ENCODE measurements around the gene SPEG.

SPEG gene

DNA sequence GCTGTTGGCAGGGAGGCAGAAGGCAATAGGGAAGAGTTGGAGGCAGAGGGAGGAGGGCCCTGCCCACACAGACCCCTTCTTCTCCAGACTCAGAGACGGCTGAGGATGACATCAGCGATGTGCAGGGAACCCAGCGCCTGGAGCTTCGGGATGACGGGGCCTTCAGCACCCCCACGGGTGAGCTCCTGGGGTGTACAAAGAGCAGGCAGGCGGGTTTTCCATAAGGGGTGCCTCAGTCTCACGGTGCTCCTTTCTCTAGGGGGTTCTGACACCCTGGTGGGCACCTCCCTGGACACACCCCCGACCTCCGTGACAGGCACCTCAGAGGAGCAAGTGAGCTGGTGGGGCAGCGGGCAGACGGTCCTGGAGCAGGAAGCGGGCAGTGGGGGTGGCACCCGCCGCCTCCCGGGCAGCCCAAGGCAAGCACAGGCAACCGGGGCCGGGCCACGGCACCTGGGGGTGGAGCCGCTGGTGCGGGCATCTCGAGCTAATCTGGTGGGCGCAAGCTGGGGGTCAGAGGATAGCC is 10.0 kb downstream of the SPEG start:
- DNase-seq = peak; percentile 56

DNA sequence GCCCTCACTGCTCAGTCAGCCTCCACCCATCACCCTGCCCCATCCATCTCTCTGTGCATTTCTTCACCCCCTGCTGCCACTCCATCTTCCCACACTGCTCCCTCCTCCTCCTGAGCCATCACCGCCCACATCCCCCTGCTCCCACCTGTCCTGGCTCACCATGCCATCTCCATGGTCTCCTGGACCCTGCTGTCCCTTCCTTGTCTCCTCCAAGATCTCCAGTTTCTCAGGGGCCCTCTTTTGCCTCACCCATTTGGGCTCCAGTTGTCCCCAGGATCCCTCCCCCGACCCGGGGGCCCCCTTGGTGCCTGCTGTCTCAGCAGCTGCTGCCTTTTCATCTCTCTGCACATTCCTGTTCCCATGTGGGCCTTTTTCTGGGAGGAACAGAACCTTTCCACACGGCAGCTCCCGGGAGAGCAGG is 10.6 kb downstream of the SPEG start:
- peak; percentile 51 for DNase-seq

DNA sequence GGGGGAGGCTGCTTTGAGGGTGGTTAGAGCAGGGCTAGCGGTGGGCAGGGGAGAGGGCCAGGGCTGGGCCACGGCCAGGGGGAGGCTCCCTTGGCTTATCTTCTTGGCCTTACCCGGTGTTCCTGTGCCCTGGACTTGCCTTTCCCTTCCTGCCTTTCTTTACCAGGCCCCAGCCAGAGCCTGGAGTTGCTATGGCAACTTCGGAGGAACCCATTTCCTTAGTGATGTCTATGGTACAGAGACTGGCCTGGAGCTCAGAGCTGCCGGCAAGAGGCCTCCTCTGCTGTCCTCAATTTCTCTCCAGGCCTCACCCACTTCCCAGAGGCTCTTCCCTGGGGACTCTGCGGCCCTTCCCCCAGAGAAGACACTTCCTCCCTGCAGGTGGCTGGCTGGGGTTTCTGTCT is 11.5 kb downstream of the SPEG start:
- DNase-seq = peak; percentile 47

DNA sequence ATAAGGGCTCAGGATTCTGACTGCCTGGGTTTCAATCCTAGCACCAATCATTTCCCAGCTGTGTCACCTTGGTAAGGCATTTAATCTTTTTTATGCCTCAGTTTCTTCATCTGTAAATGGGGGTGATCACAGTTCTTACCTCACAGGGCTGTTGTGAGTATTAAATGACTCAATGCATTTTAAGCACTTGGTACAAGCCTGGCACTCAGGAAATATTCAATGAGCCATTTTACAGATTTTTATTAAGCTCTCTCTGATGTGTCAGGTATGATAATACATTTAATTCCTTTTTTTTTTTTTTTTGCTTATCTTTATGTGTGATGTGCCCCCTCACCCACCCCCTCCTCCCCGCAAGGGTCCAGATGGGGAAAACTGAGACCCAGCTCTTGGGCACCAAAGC is 12.0 kb downstream of the SPEG start:
- DNase-seq = no peak

DNA sequence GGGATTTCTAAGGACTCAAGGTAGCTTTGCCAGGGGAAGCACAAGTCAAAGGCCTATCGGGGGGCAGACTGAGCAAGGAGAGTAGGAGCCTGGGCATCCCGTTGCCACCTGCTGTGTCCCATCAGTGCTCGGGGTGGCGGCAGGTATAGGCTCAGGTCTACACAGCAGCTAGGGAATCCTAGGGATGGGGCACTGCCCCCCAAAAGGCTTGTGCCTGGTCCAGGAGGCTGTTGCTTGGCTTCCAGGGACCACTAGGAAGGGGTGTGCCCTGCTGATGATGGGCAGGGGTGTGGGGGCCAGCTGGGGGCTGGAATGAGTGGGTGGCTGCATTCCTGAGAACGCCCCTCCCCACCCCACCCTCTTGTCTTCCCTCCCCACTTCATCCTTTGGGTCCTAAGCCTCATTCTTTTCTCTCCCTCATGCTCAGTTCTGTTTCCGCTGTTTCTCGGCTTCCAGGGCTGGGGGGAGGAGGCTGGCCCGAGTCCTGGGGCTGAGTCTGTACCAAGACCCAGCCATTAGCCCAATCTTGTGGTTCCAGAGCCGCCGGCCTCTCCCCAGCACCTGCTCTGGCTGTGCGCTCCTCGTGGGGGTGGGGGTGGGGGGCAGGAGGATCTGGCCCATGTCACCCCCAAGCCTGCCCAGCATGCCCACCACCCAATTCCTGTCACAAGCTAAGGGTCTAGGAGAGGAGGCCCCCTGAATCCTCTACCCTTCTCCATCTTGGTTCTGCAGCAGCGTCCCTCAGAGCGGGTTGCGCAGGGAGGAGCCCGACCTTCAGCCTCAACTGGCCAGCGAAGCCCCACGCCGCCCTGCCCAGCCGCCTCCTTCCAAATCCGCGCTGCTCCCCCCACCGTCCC is 12.8 kb downstream of the SPEG start:
- no peak for DNase-seq

DNA sequence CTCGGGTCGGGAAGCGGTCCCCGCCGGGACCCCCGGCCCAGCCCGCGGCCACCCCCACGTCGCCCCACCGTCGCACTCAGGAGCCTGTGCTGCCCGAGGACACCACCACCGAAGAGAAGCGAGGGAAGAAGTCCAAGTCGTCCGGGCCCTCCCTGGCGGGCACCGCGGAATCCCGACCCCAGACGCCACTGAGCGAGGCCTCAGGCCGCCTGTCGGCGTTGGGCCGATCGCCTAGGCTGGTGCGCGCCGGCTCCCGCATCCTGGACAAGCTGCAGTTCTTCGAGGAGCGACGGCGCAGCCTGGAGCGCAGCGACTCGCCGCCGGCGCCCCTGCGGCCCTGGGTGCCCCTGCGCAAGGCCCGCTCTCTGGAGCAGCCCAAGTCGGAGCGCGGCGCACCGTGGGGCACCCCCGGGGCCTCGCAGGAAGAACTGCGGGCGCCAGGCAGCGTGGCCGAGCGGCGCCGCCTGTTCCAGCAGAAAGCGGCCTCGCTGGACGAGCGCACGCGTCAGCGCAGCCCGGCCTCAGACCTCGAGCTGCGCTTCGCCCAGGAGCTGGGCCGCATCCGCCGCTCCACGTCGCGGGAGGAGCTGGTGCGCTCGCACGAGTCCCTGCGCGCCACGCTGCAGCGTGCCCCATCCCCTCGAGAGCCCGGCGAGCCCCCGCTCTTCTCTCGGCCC is 13.6 kb downstream of the SPEG start:
- no peak for DNase-seq

DNA sequence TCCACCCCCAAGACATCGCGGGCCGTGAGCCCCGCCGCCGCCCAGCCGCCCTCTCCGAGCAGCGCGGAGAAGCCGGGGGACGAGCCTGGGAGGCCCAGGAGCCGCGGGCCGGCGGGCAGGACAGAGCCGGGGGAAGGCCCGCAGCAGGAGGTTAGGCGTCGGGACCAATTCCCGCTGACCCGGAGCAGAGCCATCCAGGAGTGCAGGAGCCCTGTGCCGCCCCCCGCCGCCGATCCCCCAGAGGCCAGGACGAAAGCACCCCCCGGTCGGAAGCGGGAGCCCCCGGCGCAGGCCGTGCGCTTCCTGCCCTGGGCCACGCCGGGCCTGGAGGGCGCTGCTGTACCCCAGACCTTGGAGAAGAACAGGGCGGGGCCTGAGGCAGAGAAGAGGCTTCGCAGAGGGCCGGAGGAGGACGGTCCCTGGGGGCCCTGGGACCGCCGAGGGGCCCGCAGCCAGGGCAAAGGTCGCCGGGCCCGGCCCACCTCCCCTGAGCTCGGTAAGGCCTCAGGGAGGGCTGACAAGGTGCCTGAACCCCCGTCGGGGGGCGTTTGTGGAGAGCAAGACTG is 14.2 kb downstream of the SPEG start:
- no peak for DNase-seq

DNA sequence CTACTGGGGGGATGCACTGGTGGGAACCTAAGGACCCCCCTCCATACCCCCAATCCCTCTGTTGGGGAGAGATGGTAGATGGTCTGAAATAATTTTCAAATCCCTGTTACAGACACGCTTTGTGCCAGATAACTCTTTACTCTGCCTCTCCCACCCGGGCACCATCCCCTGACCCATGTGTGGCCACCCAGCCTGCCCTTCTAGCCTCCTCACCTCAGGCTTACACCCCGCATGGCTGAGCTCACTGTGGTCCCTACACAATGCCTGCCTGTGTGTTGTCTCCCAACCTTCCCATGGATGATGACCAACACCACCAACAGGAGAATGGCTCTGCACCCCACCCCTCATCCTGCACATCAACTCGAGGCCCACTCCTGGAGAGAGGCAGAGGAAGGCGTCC is 15.0 kb downstream of the SPEG start:
- no peak for DNase-seq

- DNase-seq = peak; percentile 31
Observed at GRCh38 chr2:219451661-219452360, 17.2 kb downstream of the SPEG start.

DNA sequence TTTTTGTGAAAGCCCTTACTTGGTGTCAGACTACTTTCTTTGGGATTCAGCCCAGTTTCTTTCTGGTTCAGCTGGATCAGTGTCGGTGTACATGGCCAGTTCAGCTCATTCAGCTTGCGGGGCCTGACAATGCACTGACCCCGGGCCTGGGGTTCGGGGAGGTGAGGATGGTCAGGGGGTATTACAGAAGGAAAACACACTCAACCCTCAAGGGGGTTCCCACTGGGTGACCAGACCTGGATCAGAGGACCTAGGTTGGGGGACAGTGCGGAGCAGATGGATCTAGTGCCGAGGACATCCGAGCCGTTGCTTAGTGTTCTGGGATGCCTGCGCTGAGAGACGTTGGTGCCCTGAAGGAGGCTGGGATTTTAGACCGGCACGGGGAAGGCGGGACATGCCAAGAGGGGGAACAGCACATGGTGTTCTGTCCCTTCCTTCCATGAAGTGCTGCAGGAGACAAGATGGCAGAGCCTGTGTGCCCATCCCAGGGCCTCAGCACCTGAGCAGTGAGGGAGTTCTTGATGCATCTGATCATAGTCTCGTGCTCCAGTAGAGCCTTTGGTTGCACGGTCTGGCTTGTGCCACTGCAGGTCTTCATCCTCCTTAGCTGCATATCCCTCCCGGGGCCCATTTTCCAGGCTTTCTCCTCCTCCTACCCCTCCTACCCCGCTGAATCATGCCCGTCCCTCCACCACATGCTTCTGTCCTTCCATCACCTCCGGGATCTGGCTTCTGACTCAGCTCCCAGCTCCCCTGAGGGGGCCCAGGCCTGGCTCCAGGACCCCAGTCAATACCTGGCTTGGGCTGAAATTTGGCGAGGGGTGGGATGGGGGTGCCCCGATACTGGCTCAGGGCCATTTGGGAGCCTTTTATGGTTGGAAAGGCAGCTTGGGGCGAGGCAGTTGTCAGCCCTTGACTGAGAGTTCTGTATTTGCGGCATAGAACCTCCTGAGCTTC is 18.0 kb downstream of the SPEG start:
- DNase-seq = peak; percentile 85

DNA sequence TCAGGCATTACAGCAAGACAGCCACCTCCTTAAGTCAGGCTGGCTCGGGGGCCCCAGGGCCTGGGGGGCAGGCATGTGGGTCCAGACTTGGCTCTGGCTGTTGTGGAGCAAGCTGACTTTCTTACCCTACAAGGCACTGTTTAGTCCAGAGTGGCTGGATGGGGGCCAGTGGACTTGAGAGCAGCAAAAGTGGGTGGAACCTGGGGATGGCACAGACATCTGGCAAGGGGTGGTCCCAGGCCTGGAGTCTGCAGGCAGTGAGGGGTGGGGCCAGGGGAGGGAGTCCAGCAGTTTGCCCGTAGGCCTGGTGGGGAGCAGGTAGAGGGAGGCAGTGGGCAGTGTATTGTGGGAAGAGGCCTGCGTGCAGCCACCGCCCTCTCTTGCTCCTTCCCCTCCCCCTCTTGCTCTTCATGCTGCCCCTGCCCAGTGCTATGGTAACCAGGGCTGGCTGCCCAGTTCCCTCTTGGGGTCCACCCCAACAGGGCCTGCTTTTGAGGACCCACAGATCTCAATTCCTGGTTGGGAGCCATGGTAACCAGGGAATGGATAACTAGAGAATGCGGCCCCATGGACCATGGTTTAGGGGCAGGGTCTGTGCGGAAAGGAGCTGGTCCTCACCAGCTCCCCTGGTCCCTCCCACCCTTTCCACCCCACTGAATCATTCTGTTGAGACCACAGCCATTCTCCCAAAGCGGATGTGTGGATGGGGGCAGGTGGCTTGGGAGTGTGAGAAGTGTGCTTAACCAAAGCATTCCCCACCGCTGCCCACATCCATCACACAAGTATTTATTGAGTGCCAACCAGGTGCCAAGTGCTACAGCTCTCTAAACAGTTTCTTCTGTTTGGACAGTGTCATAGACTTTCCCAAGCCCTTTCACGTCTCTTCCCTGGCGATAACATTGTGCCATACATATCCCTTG is 19.3 kb downstream of the SPEG start:
- DNase-seq = peak; percentile 96

- no peak for DNase-seq
Observed at GRCh38 chr2:219455581-219455980, 20.9 kb downstream of the SPEG start.

DNA sequence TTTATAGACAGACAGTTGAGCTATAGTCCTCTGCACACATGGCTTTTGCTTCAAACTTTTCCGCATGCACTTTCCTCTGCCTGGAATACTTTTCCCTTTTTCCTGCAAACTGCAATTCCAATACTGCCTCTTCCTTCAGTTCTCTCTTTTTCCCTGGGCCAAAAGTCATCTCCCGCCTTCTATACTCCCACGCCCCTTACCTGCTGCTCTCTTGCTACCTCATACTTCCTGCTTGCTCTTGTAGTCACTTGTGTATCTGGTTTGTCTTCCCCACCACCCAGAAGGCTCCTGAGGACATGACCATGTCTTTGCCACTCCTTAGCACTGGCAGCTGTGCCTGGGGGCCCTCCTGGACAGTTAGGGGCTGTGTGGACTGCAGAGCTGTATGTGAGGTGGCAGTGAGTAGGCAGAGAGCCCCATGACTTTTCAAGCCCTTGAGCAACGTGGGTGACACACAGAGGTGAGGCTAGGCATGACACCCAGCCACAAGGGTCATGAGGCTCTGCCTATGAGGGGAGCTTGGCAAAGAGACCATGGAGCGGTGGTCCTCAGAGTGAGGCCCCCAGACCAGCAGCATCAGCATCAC is 23.2 kb downstream of the SPEG start:
- DNase-seq = no peak

GRCh38 chr2:219458996-219459395 is 24.4 kb downstream of the SPEG start:
- no peak for DNase-seq

GRCh38 chr2:219459460-219460311 is 25.0 kb downstream of the SPEG start:
- DNase-seq = no peak

DNA sequence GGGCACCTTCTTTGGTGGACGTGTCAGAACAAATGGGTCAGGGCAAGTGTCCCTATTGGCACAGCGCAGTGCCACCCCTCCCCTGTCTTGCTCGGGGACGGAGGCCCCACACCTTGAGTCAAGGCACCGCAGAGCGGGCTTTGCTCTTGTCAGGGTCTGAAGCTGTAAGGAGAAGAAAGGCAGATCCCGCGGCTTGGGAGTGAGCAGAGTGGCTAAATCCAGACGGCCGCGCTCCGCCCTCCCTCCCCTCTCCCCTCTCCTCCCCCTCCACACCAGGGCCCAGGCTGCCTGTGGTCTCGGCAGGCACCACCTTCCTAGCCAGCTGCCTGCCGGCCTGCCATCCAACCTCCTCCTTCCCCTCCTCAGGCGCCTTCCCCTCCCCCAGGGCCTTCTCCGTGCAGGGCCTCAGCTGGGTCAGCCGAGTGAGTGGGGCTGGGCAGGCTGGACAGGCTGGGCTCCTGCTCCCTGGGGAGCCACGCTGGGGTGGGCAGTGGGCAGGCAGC is 25.8 kb downstream of the SPEG start:
- DNase-seq = peak; percentile 52

DNA sequence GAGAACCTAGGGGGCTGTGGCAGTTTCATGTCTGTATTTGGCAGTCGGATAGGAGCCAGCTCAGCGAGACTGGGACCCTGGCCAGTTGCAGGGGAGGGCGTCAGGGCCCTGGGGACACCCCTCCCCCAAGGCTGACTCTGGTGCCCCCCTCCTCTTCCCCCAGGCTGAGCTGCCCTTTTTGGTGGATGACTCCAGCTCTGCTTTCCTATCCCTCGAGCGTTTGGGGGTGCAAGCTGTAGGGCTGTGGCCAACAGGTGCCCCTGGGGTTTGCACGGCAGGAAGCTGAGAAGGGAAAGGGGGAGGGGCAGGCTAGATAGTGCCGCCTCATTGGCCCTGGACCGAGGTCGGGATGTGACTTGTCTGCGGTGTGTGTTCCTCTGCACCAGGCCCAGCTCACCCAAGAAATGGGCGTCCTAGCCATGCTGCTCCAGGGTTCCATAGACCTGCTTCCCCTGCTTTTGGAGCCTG is 26.4 kb downstream of the SPEG start:
- DNase-seq = no peak

GRCh38 chr2:219461669-219462068 is 27.0 kb downstream of the SPEG start:
- DNase-seq = no peak

GRCh38 chr2:219462349-219462748 is 27.7 kb downstream of the SPEG start:
- no peak for DNase-seq
